Subcutaneous abdominal adipose tissue (tissue), 5 donors: ENCODE measurements around the gene FSTL4.
A peak's percentile ranks its signal among the peaks of the same experiment; 100 is the strongest.

ENCODE experiments used
- H3K27ac ChIP-seq: one replicate; pipeline ENCODE4 v1.7.0; 2013; ENCODE audit warnings: low read depth, mild to moderate bottlenecking, inconsistent platforms, low read length, moderate library complexity
- H3K27me3 ChIP-seq, 5 donors: one replicate each; pipeline ENCODE4 v1.7.0; 2013; ENCODE audit warnings: low read length in 5 of 5, inconsistent platforms in 1 of 5; ENCODE audit not compliant: control insufficient read depth in 5 of 5, insufficient read depth in 4 of 5
- H3K36me3 ChIP-seq, 5 donors: one replicate each; pipeline ENCODE4 v1.7.0; 2013; ENCODE audit warnings: low read length in 5 of 5; ENCODE audit not compliant: control insufficient read depth in 5 of 5, insufficient read depth in 5 of 5
- H3K4me1 ChIP-seq, 5 donors: one replicate each; pipeline ENCODE4 v1.7.0; 2013; ENCODE audit warnings: low read length in 5 of 5, mild to moderate bottlenecking in 3 of 5, moderate library complexity in 1 of 5; ENCODE audit not compliant: control insufficient read depth in 5 of 5, insufficient read depth in 5 of 5
- H3K4me3 ChIP-seq, 5 donors: one replicate each; pipeline ENCODE4 v1.7.0; 2013; ENCODE audit warnings: low read length in 5 of 5, low read depth in 1 of 5
- H3K9ac ChIP-seq, 5 donors: one replicate each; pipeline ENCODE4 v1.7.0; 2013; ENCODE audit warnings: low read length in 5 of 5, mild to moderate bottlenecking in 4 of 5, moderate library complexity in 3 of 5
- H3K9me3 ChIP-seq, 5 donors: one replicate each; pipeline ENCODE4 v1.7.0; 2013; ENCODE audit warnings: low read length in 5 of 5; ENCODE audit not compliant: control insufficient read depth in 5 of 5
- donor health status: healthy.
- donor health status: healthy.
- donor health status: healthy.
- donor health status: healthy.
- donor health status: healthy.

Gene FSTL4

DNA sequence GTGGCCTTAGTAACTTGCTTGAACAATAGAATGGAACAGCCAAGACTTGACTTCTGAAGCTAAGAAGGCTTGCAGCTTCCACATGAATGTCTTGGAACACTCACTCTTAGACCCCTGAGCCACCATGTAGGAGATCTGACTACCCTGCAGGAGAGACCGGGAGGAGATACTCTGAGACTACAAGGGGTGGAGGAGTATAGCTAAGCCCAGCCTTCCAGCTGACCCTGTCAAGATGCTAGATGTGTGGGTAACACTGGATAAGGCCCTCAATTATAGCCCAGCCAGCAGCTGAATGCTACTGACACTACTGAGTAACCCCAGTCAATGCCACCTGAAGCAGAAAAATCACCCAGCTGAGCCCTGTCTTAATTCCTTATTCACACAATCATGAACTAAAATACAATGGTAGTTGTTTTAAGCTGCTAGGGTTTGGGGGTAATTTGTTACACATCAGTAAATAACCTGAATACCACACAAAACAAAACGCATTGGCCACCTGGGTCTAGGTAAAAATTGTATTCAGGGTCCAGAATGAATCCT lies 180.9 kb downstream of the FSTL4 start:
- Histone ChIP-seq H3K9ac (no peak overlapping the region), H3K27ac (no peak overlapping the region), H3K4me3 (no peak overlapping the region), H3K4me1 (peaks cover 0 to 2% (median 0%) of the 10 kb centered on the region in 5 donors), H3K9me3 (no peaks in the 10 kb centered on the region), H3K36me3 (no peaks in the 10 kb centered on the region), H3K27me3 (peaks cover 0 to 16% (median 4%) of the 10 kb centered on the region in 5 donors)

DNA sequence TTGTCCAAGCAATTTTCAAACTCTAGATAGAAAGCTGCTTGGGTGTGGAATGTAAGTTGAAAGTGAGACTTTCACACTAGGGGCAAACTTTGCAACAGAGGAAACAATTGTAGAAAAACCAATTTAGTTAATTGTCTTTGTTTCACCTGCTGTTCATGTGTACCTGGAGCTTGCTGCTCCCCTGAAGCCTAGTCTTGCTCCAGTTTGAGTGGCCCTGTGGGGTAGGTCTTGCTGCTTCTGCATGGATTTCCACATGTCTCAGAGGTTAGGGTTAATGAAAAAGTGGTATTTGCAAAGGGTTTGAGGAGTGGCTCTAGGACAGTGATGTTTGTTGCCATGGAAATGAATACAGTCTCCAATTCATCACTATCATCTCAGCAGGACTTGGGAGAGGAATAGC lies 182.2 kb downstream of the FSTL4 start:
- Histone ChIP-seq H3K27ac (no peak overlapping the region), H3K36me3 (no peaks in the 10 kb centered on the region), H3K9me3 (no peaks in the 10 kb centered on the region), H3K4me1 (no peaks in the 10 kb centered on the region), H3K4me3 (no peak overlapping the region), H3K27me3 (peaks cover 0 to 16% (median 4%) of the 10 kb centered on the region in 5 donors), H3K9ac (no peak overlapping the region)

DNA sequence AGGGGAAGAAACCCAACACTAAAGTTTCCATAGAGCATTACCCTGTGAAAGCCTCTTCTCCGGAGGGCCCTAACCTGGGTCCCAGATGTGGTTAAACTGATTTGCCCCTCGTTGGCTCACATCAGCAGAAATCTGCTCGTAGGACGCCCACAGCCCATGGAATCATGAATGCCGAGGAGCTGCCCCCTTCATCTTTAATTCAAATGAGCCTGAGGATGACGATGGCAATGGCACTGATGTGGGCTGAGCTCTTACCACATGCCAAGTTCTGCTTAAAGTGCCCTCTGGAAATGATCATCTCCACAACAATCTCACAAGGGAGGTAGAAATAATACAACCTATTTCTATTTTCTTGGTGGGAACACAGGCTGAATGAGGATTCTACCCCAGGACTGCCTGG lies 183.3 kb downstream of the FSTL4 start:
- Histone ChIP-seq H3K36me3 (no peaks in the 10 kb centered on the region), H3K9ac (no peak overlapping the region), H3K9me3 (no peaks in the 10 kb centered on the region), H3K27ac (no peak overlapping the region), H3K4me1 (peaks cover 0 to 1% (median 0%) of the 10 kb centered on the region in 5 donors), H3K27me3 (peaks cover 0 to 16% (median 4%) of the 10 kb centered on the region in 5 donors), H3K4me3 (no peak overlapping the region)

DNA sequence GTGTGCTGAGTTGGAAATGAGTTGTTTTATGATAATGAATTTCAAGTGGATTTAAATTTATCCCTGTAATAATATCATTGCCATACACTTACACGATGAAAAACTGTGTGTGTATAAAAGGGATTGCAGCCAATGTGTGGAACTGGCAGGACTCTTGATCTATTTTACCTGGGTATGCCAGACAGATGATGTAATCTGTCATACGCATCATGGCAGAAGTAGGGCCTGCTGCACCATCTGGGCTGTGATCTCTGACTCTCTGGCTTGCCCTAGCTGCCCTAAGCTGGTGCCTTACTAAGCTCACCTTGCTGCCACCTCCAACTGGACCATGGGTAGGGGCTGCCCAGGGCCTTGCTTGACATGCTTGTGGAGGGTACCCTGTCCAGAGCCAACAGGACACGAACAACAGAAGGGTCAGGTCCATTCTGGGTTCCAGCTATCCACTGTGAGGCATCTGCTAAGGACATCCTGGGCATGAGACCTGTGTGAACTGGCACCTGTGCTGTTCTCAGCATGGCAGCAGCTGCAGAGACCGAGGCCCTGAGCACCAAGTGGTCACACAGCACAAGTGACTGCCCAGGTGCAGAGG lies 184.2 kb downstream of the FSTL4 start:
- no peak overlapping the region for H3K27ac ChIP-seq
- no peaks in the 10 kb centered on the region for H3K9me3 ChIP-seq
- peaks cover 0 to 16% (median 7%) of the 10 kb centered on the region in 5 donors for H3K27me3 ChIP-seq
- peaks cover 0 to 8% (median 7%) of the 10 kb centered on the region in 5 donors for H3K4me1 ChIP-seq
- no peak overlapping the region for H3K9ac ChIP-seq
- no peaks in the 10 kb centered on the region for H3K36me3 ChIP-seq
- H3K4me3 ChIP-seq = no peak overlapping the region

DNA sequence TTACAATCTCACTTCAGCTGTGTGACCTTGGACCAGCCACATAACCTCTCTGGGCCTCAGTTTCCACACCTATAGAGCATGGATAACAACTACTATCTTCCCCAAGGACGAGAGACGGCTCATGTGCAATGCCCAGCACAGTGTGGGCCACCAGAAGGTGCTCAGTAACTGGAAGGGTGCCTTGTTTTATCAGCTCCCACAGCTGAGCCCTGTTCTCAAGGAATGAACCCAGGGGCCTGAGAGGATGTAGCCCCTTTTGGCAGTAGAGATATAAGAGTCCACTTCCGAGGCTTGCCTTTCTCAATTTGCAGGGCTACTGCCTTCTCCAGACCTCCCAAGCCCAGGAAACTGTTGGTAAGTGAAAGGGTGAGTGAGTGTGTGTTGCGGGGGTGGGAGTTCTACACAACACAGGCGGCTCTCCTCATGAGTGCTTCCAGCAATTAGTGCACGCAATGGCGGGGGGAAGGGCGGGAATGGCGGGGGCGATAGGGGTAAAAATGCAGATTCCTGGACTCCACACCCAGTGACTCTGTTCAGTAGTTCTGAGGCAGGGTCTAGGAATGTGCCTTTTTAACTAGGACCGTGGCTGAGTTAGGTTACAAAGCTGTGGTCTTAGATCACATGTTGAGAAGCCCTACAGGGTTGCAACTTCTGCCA lies 185.1 kb downstream of the FSTL4 start:
- no peaks in the 10 kb centered on the region for H3K9me3 ChIP-seq
- H3K27ac ChIP-seq = no peak overlapping the region
- H3K27me3 ChIP-seq = peaks cover 0 to 16% (median 9%) of the 10 kb centered on the region in 5 donors
- H3K4me1 ChIP-seq = peaks cover 0 to 8% (median 7%) of the 10 kb centered on the region in 5 donors
- no peak overlapping the region for H3K4me3 ChIP-seq
- H3K36me3 ChIP-seq = no peaks in the 10 kb centered on the region
- no peak overlapping the region for H3K9ac ChIP-seq

DNA sequence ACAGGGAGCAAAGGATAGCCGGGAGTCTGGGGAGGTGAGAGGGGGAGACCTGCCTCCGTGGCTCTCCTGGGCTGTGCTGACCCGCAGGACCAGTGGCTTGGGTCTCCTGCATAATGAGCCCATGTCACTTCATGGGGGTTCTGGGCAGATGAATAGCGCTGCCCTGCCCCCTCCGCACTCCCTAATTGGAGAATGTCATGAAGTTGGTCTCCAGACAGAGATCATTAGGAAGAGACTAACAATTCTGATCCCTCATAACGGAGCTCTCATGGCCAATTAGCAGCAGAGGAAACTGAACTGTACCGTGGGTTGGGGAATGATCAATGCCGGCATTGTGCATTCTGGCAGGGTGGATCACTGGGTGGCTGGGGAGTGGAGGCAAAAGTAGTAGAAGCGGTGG lies 186.1 kb downstream of the FSTL4 start:
- H3K36me3 ChIP-seq = no peaks in the 10 kb centered on the region
- H3K9me3 ChIP-seq = no peaks in the 10 kb centered on the region
- peaks cover 0 to 8% (median 7%) of the 10 kb centered on the region in 5 donors for H3K4me1 ChIP-seq
- H3K4me3 ChIP-seq = no peak overlapping the region
- H3K27me3 ChIP-seq = peaks cover 0 to 21% (median 9%) of the 10 kb centered on the region in 5 donors
- no peak overlapping the region for H3K27ac ChIP-seq
- no peak overlapping the region for H3K9ac ChIP-seq

DNA sequence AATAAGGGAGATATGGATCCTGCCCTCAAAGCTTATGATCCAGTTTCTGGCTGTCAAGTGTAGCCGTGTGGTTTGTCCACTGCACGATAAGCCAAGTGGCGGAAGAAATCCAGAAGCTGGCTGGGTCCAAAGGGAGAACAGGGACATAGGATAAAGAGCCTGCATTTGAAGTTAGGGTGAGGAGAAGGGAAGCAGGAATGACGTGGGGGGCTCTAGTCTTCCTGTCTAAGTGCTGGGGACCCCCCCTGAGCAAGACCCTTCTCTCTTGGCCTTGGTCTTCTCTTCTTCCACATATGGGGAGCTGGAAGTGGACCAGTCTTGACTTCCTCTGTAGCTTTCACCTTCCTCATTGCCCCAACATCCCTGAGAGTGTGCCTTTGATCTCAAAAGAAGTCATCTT lies 186.6 kb downstream of the FSTL4 start:
- Histone ChIP-seq H3K9me3 (no peaks in the 10 kb centered on the region), H3K27me3 (peaks cover 0 to 23% (median 9%) of the 10 kb centered on the region in 5 donors), H3K4me3 (no peak overlapping the region), H3K36me3 (no peaks in the 10 kb centered on the region), H3K9ac (no peak overlapping the region), H3K27ac (no peak overlapping the region), H3K4me1 (peaks cover 0 to 8% (median 7%) of the 10 kb centered on the region in 5 donors)

DNA sequence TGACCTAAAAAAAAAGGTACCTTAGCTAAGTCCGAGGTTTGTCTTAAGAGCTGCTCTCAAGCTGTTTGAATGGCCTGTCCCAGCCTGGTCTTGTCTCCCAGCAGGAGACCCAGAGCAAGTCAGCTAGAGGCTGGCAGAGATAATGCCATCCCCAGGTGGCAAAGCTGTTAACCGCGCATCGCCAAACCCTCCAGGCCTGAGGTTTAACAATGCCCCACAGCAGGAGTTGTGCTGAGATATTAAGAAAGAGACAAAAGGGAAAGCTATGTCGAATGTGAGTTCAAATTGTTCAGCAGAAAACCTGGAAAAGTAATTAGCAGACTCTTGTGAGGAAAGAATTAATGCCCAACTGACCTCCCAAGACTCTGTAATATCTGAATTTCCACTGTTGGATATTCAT lies 187.1 kb downstream of the FSTL4 start:
- H3K9ac ChIP-seq = no peak overlapping the region
- H3K4me3 ChIP-seq = no peak overlapping the region
- peaks cover 4 to 24% (median 9%) of the 10 kb centered on the region in 5 donors for H3K27me3 ChIP-seq
- H3K9me3 ChIP-seq = no peaks in the 10 kb centered on the region
- no peaks in the 10 kb centered on the region for H3K36me3 ChIP-seq
- peaks cover 0 to 8% (median 7%) of the 10 kb centered on the region in 5 donors for H3K4me1 ChIP-seq
- H3K27ac ChIP-seq = no peak overlapping the region

DNA sequence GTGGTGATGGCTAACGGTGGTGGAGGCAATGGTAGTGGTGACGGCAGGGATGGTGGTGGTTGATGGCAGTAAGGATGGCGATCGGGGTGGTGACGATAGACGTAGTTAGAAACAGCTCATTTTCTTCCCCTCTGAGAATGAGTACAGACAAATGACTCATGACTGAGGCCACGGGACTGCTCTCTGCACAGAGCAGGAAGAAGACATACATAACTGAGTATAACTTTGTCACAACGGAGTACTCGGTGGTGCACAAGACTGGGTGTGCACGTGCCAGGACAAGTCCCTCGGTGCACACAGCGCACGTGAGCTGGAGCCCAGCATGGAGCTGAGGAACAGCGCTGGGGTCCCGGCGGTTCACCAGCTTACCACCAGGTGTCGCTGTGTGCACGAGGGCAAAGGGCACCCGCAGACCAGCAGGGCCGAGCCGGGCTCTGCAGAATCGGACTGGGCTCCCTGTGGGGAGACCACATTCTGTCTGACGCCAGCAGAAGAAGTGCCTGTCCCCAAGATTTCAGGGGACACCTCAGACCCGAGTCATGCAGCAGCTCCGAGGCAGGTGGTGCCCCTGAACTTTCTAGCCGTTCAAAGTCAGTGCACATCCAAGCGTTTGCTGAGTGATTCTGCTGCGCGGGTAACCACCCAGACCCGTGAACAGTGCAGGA lies 188.6 kb downstream of the FSTL4 start:
- Histone ChIP-seq H3K9ac (no peak overlapping the region), H3K27me3 (peaks cover 4 to 24% (median 9%) of the 10 kb centered on the region in 5 donors), H3K9me3 (no peaks in the 10 kb centered on the region), H3K27ac (no peak overlapping the region), H3K4me1 (peaks cover 0 to 8% (median 7%) of the 10 kb centered on the region in 5 donors), H3K36me3 (no peaks in the 10 kb centered on the region), H3K4me3 (peak overlapping the region in 1 of 5 donors; percentile 4)
